Mesenchymal stem cell (in vitro differentiated cells and primary cell): Measurements from ENCODE around the gene PRR7.

Source experiments
- DNase-seq: peaks from one replicate; pipeline ENCODE4 v3.0.0-alpha.2; 2013
- H2AFZ ChIP-seq: one replicate; pipeline ENCODE4 v1.6.1; 2013; ENCODE audit warnings: low read depth, mild to moderate bottlenecking, control low read depth, inconsistent platforms, low read length, moderate library complexity
- H2AK5ac ChIP-seq: 2 replicates; pipeline ENCODE4 v1.6.1; 2013; ENCODE audit warnings: low read length, moderate library complexity, mild to moderate bottlenecking, inconsistent platforms; ENCODE audit not compliant: severe bottlenecking
- H2BK120ac ChIP-seq: one replicate; pipeline ENCODE4 v1.6.1; 2013; ENCODE audit warnings: low read depth, mild to moderate bottlenecking, inconsistent platforms, low read length, moderate library complexity
- H2BK12ac ChIP-seq, 2 experiments: one replicate each; pipeline ENCODE4 v1.6.1; 2013; ENCODE audit warnings: inconsistent platforms in 2 of 2, low read length in 2 of 2, mild to moderate bottlenecking in 2 of 2, moderate library complexity in 2 of 2, control low read depth in 1 of 2
- H2BK15ac ChIP-seq: one replicate; pipeline ENCODE4 v1.6.1; 2013; ENCODE audit warnings: mild to moderate bottlenecking, low read depth, inconsistent platforms; ENCODE audit not compliant: poor library complexity, severe bottlenecking
- H2BK5ac ChIP-seq: 2 replicates; pipeline ENCODE4 v1.6.1; 2013; ENCODE audit warnings: low read depth, mild to moderate bottlenecking, low read length, control low read depth, inconsistent platforms; ENCODE audit not compliant: poor library complexity, severe bottlenecking
- H3K14ac ChIP-seq, 2 experiments: one replicate each; pipeline ENCODE4 v1.6.1; 2013; ENCODE audit warnings: inconsistent platforms in 2 of 2, low read length in 2 of 2, control low read depth in 1 of 2, mild to moderate bottlenecking in 1 of 2, moderate library complexity in 1 of 2
- H3K18ac ChIP-seq, 2 experiments: one replicate each; pipeline ENCODE4 v1.6.1; 2013; ENCODE audit warnings: inconsistent platforms in 2 of 2, low read length in 2 of 2, control low read depth in 1 of 2, low read depth in 1 of 2, mild to moderate bottlenecking in 1 of 2
- H3K23ac ChIP-seq, 2 experiments: one replicate each; pipeline ENCODE4 v1.6.1; 2013; ENCODE audit warnings: inconsistent platforms in 2 of 2, low read length in 2 of 2, mild to moderate bottlenecking in 2 of 2, moderate library complexity in 2 of 2, control low read depth in 1 of 2
- H3K27ac ChIP-seq: 2 replicates; pipeline ENCODE4 v1.5.1; 2013; ENCODE audit warnings: mild to moderate bottlenecking, moderate library complexity, low read length, control low read depth, inconsistent platforms; ENCODE audit not compliant: poor library complexity, severe bottlenecking
- H3K27me3 ChIP-seq, 2 experiments: 2 replicates each; pipeline versions ENCODE4 v1.6.1 to v1.7.0; 2013; ENCODE audit warnings: low read length in 2 of 2, mild to moderate bottlenecking in 2 of 2, moderate library complexity in 2 of 2, control low read depth in 1 of 2, inconsistent platforms in 1 of 2; ENCODE audit not compliant: control insufficient read depth in 1 of 2, insufficient read depth in 1 of 2
- H3K36me3 ChIP-seq, 2 experiments: 2 replicates each; pipeline versions ENCODE4 v1.6.1 to v1.7.0; 2013; ENCODE audit warnings: low read length in 2 of 2, control low read depth in 1 of 2, inconsistent platforms in 1 of 2, low read depth in 1 of 2, mild to moderate bottlenecking in 1 of 2; ENCODE audit not compliant: insufficient read depth in 2 of 2, control insufficient read depth in 1 of 2
- H3K4ac ChIP-seq, 2 experiments: one replicate each; pipeline ENCODE4 v1.6.1; 2013; ENCODE audit warnings: inconsistent platforms in 2 of 2, low read length in 2 of 2, mild to moderate bottlenecking in 2 of 2, moderate library complexity in 2 of 2, control low read depth in 1 of 2, low read depth in 1 of 2
- H3K4me1 ChIP-seq: 2 replicates; pipeline ENCODE4 v1.6.1; 2013; ENCODE audit warnings: low read depth, low read length, control low read depth; ENCODE audit not compliant: control insufficient read depth, insufficient read depth
- H3K4me2 ChIP-seq: 2 replicates; pipeline ENCODE4 v1.6.1; 2013; ENCODE audit warnings: low read length, mild to moderate bottlenecking, inconsistent platforms; ENCODE audit not compliant: poor library complexity, severe bottlenecking
- H3K4me3 ChIP-seq, 2 experiments: 2 replicates each; pipeline versions ENCODE4 v1.5.1 to v1.7.0; 2013; ENCODE audit warnings: low read length in 2 of 2, mild to moderate bottlenecking in 2 of 2, control low read depth in 1 of 2, low read depth in 1 of 2; ENCODE audit not compliant: insufficient read depth in 1 of 2
- H3K79me1 ChIP-seq: replicated peaks from 2 replicates; pipeline ENCODE4 v1.6.1; 2013; ENCODE audit warnings: mild to moderate bottlenecking, control low read depth, low read length, inconsistent platforms; ENCODE audit not compliant: poor library complexity, severe bottlenecking
- H3K9ac ChIP-seq: 2 replicates; pipeline ENCODE4 v1.7.0; 2013; ENCODE audit warnings: mild to moderate bottlenecking, low read length, moderate library complexity
- H3K9me3 ChIP-seq: 2 replicates; pipeline ENCODE4 v1.7.0; 2013; ENCODE audit warnings: mild to moderate bottlenecking, low read length; ENCODE audit not compliant: control insufficient read depth
- H4K8ac ChIP-seq: one replicate; pipeline ENCODE4 v1.6.1; 2013; ENCODE audit warnings: inconsistent platforms, mild to moderate bottlenecking, low read length, moderate library complexity
- H4K91ac ChIP-seq: one replicate; pipeline ENCODE4 v1.6.1; 2013; ENCODE audit warnings: mild to moderate bottlenecking, low read length, inconsistent platforms
- WGBS: methylation state at CpG from one replicate; pipeline ENCODE4 v1.1.7; 2013; ENCODE audit warnings: mixed read lengths; 5-methylcytosine and 5-hydroxymethylcytosine counted together

Gene PRR7

DNA sequence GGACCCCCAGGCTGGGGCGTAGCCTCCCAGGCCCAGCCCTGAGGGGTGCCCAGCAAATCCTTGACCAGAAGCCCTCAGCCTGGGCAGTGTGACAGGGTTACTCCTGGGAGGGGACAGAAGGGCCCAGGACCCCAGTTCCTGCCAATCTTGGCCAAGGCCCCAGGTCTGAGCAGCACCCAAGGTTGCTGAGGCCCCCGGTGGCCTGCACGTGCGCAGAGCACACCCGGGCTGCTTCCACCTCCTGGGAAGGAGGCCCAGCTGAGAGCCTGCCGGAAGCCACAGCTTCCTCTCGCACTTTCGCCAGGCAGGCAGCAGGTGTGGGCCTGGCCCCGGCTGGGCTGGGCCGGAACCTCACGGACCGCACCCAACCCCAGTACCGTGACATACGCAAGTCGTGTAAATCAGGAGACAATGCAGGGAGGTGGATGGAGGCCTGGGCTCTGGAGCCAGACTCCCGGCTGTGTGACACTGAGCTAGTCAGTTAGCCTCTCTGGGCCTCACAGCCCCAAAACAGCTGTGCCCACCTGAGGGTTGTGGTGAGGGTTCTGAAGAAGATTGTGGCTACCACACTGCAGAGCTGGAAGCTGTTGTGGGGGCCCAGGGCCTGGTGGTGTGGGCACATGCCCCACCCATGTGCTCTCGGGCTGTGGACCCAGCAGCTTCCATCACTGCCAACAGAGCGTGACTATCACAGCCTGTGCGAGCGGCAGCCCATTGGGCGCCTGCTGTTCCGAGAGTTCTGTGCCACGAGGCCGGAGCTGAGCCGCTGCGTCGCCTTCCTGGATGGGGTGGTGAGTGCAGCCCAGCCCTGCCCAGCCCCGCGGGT, 15.1 kb upstream of the PRR7 start:
- peaks cover 50 to 68% of the 10 kb centered on the region in 2 experiments for H3K36me3 ChIP-seq
- no peak overlapping the region for H2BK12ac ChIP-seq
- peak overlapping the region in 1 of 2 experiments; percentile 13 for H3K4ac ChIP-seq
- peaks cover 39% of the 10 kb centered on the region for H3K79me1 ChIP-seq
- no peak overlapping the region for H3K23ac ChIP-seq
- no peak overlapping the region for H2AK5ac ChIP-seq
- no peak overlapping the region for H3K18ac ChIP-seq
- DNase-seq = no peak
- no peaks in the 10 kb centered on the region for H3K27me3 ChIP-seq
- no peak overlapping the region for H3K9ac ChIP-seq
- H3K27ac ChIP-seq = no peak overlapping the region
- H3K4me2 ChIP-seq = no peak overlapping the region
- H3K14ac ChIP-seq = no peak overlapping the region
- no peak overlapping the region for H4K91ac ChIP-seq
- no peak overlapping the region for H2AFZ ChIP-seq
- WGBS = 94% methylated on average over 29 of the region's 29 CpGs
- no peaks in the 10 kb centered on the region for H3K9me3 ChIP-seq
- H2BK120ac ChIP-seq = no peak overlapping the region
- peaks cover 19% of the 10 kb centered on the region for H3K4me1 ChIP-seq
- no peak overlapping the region for H4K8ac ChIP-seq
- H2BK15ac ChIP-seq = no peak overlapping the region
- H2BK5ac ChIP-seq = no peak overlapping the region
- no peak overlapping the region for H3K4me3 ChIP-seq

DNA sequence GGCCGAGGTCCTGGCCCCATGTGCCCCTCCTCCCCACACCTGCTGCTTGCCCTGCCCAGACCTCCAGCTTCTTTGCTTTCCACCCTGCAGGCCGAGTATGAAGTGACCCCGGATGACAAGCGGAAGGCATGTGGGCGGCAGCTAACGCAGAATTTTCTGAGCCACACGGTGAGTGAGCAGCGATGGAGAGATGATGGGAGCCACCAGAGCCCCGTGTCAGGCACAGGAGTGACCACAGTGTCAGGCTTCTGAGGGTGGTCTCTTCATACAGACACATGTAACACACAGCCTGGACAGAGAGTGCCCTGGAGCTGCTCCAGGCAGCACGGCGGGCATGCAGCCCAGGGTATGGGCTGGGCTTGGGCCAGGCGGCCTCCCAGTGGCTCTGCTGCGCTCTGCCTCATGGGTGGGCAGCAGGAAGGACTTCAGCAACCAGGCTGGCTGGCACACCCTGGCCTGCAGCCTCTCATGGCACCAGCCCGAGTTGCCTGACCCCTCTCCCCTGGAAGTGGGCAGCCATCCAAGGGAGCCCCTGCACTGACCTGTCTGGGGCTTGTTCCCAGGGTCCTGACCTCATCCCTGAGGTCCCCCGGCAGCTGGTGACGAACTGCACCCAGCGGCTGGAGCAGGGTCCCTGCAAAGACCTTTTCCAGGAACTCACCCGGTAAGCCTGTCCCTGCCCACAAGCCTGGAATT, 14.3 kb upstream of the PRR7 start:
- Histone ChIP-seq H3K4me3 (no peak overlapping the region), H4K91ac (no peak overlapping the region), H3K27ac (no peak overlapping the region), H3K79me1 (peaks cover 36% of the 10 kb centered on the region), H3K4ac (no peak overlapping the region), H3K27me3 (no peaks in the 10 kb centered on the region), H3K9me3 (no peaks in the 10 kb centered on the region), H2AFZ (no peak overlapping the region), H2BK15ac (no peak overlapping the region), H3K9ac (no peak overlapping the region), H2BK5ac (no peak overlapping the region), H3K4me1 (peaks cover 16% of the 10 kb centered on the region), H4K8ac (no peak overlapping the region), H2BK12ac (no peak overlapping the region), H3K14ac (no peak overlapping the region), H3K18ac (no peak overlapping the region), H3K36me3 (peaks cover 55 to 72% of the 10 kb centered on the region in 2 experiments), H3K23ac (no peak overlapping the region), H3K4me2 (no peak overlapping the region), H2BK120ac (no peak overlapping the region), H2AK5ac (no peak overlapping the region)
- WGBS = 93% methylated on average over 18 of the region's 18 CpGs
- no peak for DNase-seq

DNA sequence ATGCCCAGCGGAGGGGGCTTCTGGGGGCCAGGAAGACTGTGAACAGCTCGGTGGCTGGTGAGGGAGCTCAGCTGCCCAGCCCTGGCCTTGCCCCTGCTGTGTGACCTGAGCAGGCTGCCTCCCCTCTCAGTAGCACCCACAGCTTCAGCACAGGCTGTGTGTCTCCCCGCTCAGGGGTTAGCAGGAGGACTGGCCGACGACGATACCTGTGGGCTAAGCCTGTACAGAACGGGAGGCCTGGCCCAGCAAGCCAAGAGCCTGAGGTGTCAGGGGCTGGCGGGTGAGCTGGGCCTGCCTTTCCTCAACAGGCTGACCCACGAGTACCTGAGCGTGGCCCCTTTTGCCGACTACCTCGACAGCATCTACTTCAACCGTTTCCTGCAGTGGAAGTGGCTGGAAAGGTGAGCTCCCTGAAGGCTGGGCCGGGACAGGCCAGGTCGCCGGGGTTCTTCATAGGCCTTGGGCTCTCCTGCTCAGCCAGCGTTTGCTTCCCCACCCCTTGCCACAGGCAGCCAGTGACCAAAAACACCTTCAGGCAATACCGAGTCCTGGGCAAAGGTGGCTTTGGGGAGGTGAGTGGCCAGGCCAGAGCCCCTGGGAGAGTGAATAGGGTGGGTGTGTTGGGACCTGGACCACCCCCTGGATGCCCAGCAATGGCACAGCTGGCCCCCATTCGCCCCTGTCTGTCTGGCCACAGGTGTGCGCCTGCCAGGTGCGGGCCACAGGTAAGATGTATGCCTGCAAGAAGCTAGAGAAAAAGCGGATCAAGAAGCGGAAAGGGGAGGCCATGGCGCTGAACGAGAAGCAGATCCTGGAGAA, 13.6 kb upstream of the PRR7 start:
- Histone ChIP-seq H4K8ac (no peak overlapping the region), H3K4me3 (no peak overlapping the region), H2BK12ac (no peak overlapping the region), H3K23ac (no peak overlapping the region), H2AK5ac (no peak overlapping the region), H3K9ac (no peak overlapping the region), H3K27ac (no peak overlapping the region), H3K36me3 (peaks cover 61 to 76% of the 10 kb centered on the region in 2 experiments), H3K4ac (no peak overlapping the region), H3K4me2 (no peak overlapping the region), H3K79me1 (peaks cover 30% of the 10 kb centered on the region), H2BK5ac (no peak overlapping the region), H3K9me3 (no peaks in the 10 kb centered on the region), H2AFZ (no peak overlapping the region), H4K91ac (no peak overlapping the region), H3K27me3 (no peaks in the 10 kb centered on the region), H2BK120ac (no peak overlapping the region), H3K14ac (no peak overlapping the region), H3K4me1 (peaks cover 10% of the 10 kb centered on the region), H3K18ac (no peak overlapping the region), H2BK15ac (no peak overlapping the region)
- no peak for DNase-seq
- 96% methylated on average over 20 of the region's 25 CpGs for WGBS
